ENCODE measurements around the gene HNRNPA2B1.
A peak's percentile ranks its signal among the peaks of the same experiment; 100 is the strongest.

HNRNPA2B1 gene

GRCh38 chr7:26237035-26237807 lies 36.7 kb upstream of the HNRNPA2B1 start:
- no peak overlapping the region for H3K4me2 ChIP-seq (ENCODE audit: low read depth, low read length)
- DNase-seq, result no peak
- no peaks in the 10 kb centered on the region for H3K27me3 ChIP-seq (replicated peaks; ENCODE audit: insufficient read depth, low read length)
- H2AFZ ChIP-seq (ENCODE audit: low read length), result no peak overlapping the region
- no peak for TF ChIP-seq EZH2phosphoT487 (IDR thresholded peaks at IDR 0.05; ENCODE audit: low read length)
- H3K4me3 ChIP-seq (ENCODE audit: low read length), result no peak overlapping the region
- no peaks in the 10 kb centered on the region for H3K79me2 ChIP-seq (ENCODE audit: low read length)
- H3K4me1 ChIP-seq (ENCODE audit: low read length), result no peaks in the 10 kb centered on the region
- H3F3A ChIP-seq (ENCODE audit: insufficient read depth, low read length), result no peaks in the 10 kb centered on the region
- no peak overlapping the region for H3K9ac ChIP-seq (ENCODE audit: low read length)
- H3K36me3 ChIP-seq (replicated peaks; ENCODE audit: insufficient read depth, low read length), result no peaks in the 10 kb centered on the region
- H4K20me1 ChIP-seq (ENCODE audit: insufficient read depth, low read length), result no peaks in the 10 kb centered on the region
- no peaks in the 10 kb centered on the region for H3K9me3 ChIP-seq (replicated peaks; ENCODE audit: insufficient read depth, low read length)
- no peak overlapping the region for H3K27ac ChIP-seq (ENCODE audit: low read length)
- no peaks in the 10 kb centered on the region for H3K9me2 ChIP-seq (replicated peaks; ENCODE audit: insufficient read depth, low read length)

- H3K36me3 ChIP-seq (replicated peaks; ENCODE audit: insufficient read depth, low read length), result no peaks in the 10 kb centered on the region
- no peaks in the 10 kb centered on the region for H4K20me1 ChIP-seq (ENCODE audit: insufficient read depth, low read length)
- no peak overlapping the region for H3K4me2 ChIP-seq (ENCODE audit: low read depth, low read length)
- no peaks in the 10 kb centered on the region for H3K9me2 ChIP-seq (replicated peaks; ENCODE audit: insufficient read depth, low read length)
- no peak overlapping the region for H3K4me3 ChIP-seq (ENCODE audit: low read length)
- no peaks in the 10 kb centered on the region for H3K79me2 ChIP-seq (ENCODE audit: low read length)
- no peak overlapping the region for H3K27ac ChIP-seq (ENCODE audit: low read length)
- no peak overlapping the region for H2AFZ ChIP-seq (ENCODE audit: low read length)
- 0 out of 2 replicates have a peak, but pooled peaks have one; percentile 3 for TF ChIP-seq CTCF (IDR thresholded peaks at IDR 0.05; ENCODE audit: low read length)
- no peak for TF ChIP-seq EZH2 (optimal IDR thresholded peaks at IDR 0.05; ENCODE audit: low read depth, low read length)
- H3K4me1 ChIP-seq (ENCODE audit: low read length), result no peaks in the 10 kb centered on the region
- H3K9ac ChIP-seq (ENCODE audit: low read length), result no peak overlapping the region
- no peak for DNase-seq
- no peaks in the 10 kb centered on the region for H3K27me3 ChIP-seq (replicated peaks; ENCODE audit: insufficient read depth, low read length)
- no peaks in the 10 kb centered on the region for H3F3A ChIP-seq (ENCODE audit: insufficient read depth, low read length)
- no peaks in the 10 kb centered on the region for H3K9me3 ChIP-seq (replicated peaks; ENCODE audit: insufficient read depth, low read length)
These were observed 33.5 kb upstream of the HNRNPA2B1 start for GRCh38 chr7:26233902-26234511.

- DNase-seq, result no peak
- no peaks in the 10 kb centered on the region for H3F3A ChIP-seq (ENCODE audit: insufficient read depth, low read length)
- no peak overlapping the region for H3K9ac ChIP-seq (ENCODE audit: low read length)
- H3K27me3 ChIP-seq (replicated peaks; ENCODE audit: insufficient read depth, low read length), result no peaks in the 10 kb centered on the region
- H3K9me3 ChIP-seq (replicated peaks; ENCODE audit: insufficient read depth, low read length), result no peaks in the 10 kb centered on the region
- H3K4me3 ChIP-seq (ENCODE audit: low read length), result no peak overlapping the region
- H3K4me2 ChIP-seq (ENCODE audit: low read depth, low read length), result no peak overlapping the region
- H3K9me2 ChIP-seq (replicated peaks; ENCODE audit: insufficient read depth, low read length), result no peaks in the 10 kb centered on the region
- TF ChIP-seq EZH2phosphoT487 (IDR thresholded peaks at IDR 0.05; ENCODE audit: low read length) (no peak), EZH2 (optimal IDR thresholded peaks at IDR 0.05; ENCODE audit: low read depth, low read length) (no peak), CTCF (IDR thresholded peaks at IDR 0.05; ENCODE audit: low read length) (no peak)
- H3K36me3 ChIP-seq (replicated peaks; ENCODE audit: insufficient read depth, low read length), result no peaks in the 10 kb centered on the region
- H3K27ac ChIP-seq (ENCODE audit: low read length), result no peak overlapping the region
- no peaks in the 10 kb centered on the region for H3K79me2 ChIP-seq (ENCODE audit: low read length)
- no peak overlapping the region for H2AFZ ChIP-seq (ENCODE audit: low read length)
- no peaks in the 10 kb centered on the region for H4K20me1 ChIP-seq (ENCODE audit: insufficient read depth, low read length)
- H3K4me1 ChIP-seq (ENCODE audit: low read length), result no peaks in the 10 kb centered on the region
These were observed 27.4 kb upstream of the HNRNPA2B1 start for GRCh38 chr7:26227987-26228386.

- Histone ChIP-seq H3K27me3 (replicated peaks; ENCODE audit: insufficient read depth, low read length) (no peaks in the 10 kb centered on the region), H3F3A (ENCODE audit: insufficient read depth, low read length) (no peaks in the 10 kb centered on the region), H4K20me1 (ENCODE audit: insufficient read depth, low read length) (no peaks in the 10 kb centered on the region), H2AFZ (ENCODE audit: low read length) (no peak overlapping the region), H3K4me1 (ENCODE audit: low read length) (no peaks in the 10 kb centered on the region), H3K79me2 (ENCODE audit: low read length) (no peaks in the 10 kb centered on the region), H3K4me2 (ENCODE audit: low read depth, low read length) (no peak overlapping the region), H3K9ac (ENCODE audit: low read length) (no peak overlapping the region), H3K9me2 (replicated peaks; ENCODE audit: insufficient read depth, low read length) (no peaks in the 10 kb centered on the region), H3K9me3 (replicated peaks; ENCODE audit: insufficient read depth, low read length) (no peaks in the 10 kb centered on the region), H3K27ac (ENCODE audit: low read length) (no peak overlapping the region), H3K36me3 (replicated peaks; ENCODE audit: insufficient read depth, low read length) (no peaks in the 10 kb centered on the region), H3K4me3 (ENCODE audit: low read length) (no peak overlapping the region)
- DNase-seq, result no peak
- TF ChIP-seq EZH2 (optimal IDR thresholded peaks at IDR 0.05; ENCODE audit: low read depth, low read length), result no peak
- TF ChIP-seq EZH2phosphoT487 (IDR thresholded peaks at IDR 0.05; ENCODE audit: low read length), result no peak
- no peak for TF ChIP-seq CTCF (IDR thresholded peaks at IDR 0.05; ENCODE audit: low read length)
These were observed 23.8 kb upstream of the HNRNPA2B1 start for GRCh38 chr7:26224359-26224758.

Data from MM.1S (cell line).